ENCODE measurements around the gene RALB.

- TF ChIP-seq POLR2AphosphoS5 (IDR thresholded peaks at IDR 0.05; ENCODE audit: borderline replicate concordance, low read depth, low read length), result no peak
- no peak for TF ChIP-seq EZH2 (IDR thresholded peaks at IDR 0.05)
- TF ChIP-seq FOXP2 (optimal IDR thresholded peaks at IDR 0.05; ENCODE audit: control extremely low read depth, extremely low read length, insufficient read depth), result no peak
These were observed 64.0 kb downstream of the RALB start for GRCh38 chr2:120316528-120317179.

All from SK-N-MC (cell line).